GM12801 (cell line): ENCODE results near the gene IQCK.
A peak's percentile ranks its signal among the peaks of the same experiment; 100 is the strongest.

Experiments used
- TF ChIP-seq, protein P1 (sequence below): IDR thresholded peaks from one replicate; pipeline ENCODE4 v1.5.1; 2011; ENCODE audit warnings: control low read depth; ENCODE audit not compliant: insufficient read length; ENCODE audit errors: extremely low read depth

IQCK gene

DNA sequence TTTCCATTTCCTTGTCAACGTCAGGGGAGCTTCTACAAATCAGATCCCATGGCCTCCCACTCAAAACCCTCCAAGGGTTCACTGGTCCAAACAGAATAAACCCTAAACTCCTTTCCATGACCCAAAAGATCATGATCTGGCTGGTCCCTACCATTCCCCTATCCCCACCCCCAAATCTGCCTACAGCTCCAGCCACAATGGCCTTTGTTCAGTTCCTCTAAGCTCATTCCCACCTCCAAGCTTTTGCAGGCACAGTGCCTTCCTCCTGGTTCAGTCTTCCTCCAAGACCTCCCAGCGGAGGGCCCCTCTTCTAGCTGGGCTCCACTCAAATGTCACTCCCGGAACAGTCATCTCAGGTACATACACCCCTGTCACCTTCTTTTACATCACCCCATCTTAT is 164.6 kb downstream of the IQCK start:
- TF ChIP-seq, protein P1, sequence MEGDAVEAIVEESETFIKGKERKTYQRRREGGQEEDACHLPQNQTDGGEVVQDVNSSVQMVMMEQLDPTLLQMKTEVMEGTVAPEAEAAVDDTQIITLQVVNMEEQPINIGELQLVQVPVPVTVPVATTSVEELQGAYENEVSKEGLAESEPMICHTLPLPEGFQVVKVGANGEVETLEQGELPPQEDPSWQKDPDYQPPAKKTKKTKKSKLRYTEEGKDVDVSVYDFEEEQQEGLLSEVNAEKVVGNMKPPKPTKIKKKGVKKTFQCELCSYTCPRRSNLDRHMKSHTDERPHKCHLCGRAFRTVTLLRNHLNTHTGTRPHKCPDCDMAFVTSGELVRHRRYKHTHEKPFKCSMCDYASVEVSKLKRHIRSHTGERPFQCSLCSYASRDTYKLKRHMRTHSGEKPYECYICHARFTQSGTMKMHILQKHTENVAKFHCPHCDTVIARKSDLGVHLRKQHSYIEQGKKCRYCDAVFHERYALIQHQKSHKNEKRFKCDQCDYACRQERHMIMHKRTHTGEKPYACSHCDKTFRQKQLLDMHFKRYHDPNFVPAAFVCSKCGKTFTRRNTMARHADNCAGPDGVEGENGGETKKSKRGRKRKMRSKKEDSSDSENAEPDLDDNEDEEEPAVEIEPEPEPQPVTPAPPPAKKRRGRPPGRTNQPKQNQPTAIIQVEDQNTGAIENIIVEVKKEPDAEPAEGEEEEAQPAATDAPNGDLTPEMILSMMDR = no peak

GRCh38 chr16:19883296-19883965 is 165.4 kb downstream of the IQCK start:
- TF ChIP-seq, protein P1 = no peak

DNA sequence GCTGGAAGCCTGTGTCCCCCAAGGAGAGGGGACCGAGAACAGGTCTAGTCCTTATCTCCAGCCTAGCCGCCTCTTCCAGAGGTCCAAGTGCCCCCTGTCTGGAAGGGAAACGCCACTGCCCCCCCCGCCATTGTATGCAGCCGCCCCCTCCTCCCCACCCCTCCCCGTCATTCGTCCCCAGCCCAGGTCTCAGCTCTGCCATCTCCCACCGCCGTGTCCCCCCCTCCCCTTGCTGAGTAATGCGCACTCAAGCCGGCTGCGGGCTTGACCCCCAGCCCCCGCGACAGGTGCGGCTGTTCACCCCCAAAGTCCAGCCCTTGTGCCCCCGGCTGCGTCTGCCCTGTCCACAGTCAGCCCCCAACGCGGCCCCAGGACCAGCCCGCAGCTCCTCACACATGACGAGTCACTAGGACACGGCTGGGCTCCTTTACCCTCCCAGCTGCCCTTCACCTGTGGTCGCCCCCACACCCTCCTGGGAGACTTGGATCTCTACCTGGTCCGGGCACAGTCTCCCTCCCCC is 166.0 kb downstream of the IQCK start:
- TF ChIP-seq, protein P1 = no peak

GRCh38 chr16:19884611-19885450 is 166.8 kb downstream of the IQCK start, which contains the start of gene GPRC5B:
TSS of gene GPRC5B (minus strand) at chr16:19884848. CDS start at chr16:19872845, 12,003 bp downstream.
- TF ChIP-seq, protein P1 = no peak

GRCh38 chr16:19885451-19886072 is 167.5 kb downstream of the IQCK start:
- TF ChIP-seq, protein P1 = no peak

DNA sequence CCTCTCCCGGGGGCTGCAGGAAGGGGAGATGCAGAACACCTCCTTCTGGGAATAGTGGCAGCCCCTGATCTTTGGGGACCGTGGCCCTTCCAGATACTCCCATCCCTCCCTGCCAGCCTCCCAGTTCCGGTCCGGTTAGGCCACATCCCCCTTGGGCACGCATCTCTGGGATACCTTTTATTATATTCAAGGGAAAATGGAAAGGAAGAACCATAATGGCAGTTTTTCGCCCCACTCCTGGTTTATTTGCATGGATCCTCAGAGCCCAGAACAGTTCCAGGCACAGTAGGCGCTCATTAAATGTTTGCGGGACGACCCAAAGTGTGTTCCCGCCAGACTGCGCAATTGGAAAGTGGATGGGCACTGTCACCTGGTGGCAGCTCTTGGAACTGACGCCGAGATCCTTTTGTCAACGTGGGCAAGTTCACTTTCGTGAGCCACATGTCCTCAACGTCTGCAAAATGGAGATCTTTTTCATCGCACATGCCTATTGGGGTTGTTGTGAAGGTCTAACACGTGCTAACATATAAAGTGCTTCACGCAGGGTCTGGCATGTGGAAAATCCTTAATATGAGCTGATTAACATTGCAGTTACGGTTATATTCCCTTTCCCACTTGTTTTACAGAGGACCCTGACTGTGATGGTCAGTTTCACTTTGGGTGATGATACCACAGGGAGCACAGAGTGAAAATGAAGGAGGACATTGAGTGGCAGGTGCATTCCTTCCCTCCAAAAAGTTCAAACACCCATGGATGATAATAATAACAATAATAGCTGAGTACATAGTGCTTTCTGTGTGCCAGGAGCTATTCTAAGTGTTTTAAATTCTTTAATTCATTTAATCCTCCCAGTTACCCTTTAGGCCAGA is 168.2 kb downstream of the IQCK start:
- TF ChIP-seq, protein P1 = peak; percentile 99

GRCh38 chr16:19888834-19889233 is 170.8 kb downstream of the IQCK start:
- TF ChIP-seq, protein P1 = no peak
